ENCODE measurements around the gene MYL6. TPM values are rescaled to one million over a fixed set of nuclear protein-coding genes. Genes with fewer than 3 reads are reported as not detected.
A peak's percentile ranks its signal among the peaks of the same experiment; 100 is the strongest.

Gene MYL6
- total and polyA plus RNA-seq, 2 donors (not counting 3 experiments of a cell fraction or from before 2014, with no cell fraction given): 2,543 to 8,470 TPM

GRCh38 chr12:56157201-56158028, 744 bp upstream of the MYL6 start:
- dilution Hi-C loops (cut with MboI; ENCODE audit: extremely low pct_ligation_motif_present, low sequenced_read_pairs): no loop called here
- no peak for FAIRE-seq
- H2AFZ ChIP-seq (ENCODE audit: low read depth, low read length): peak overlapping the region; percentile 18
- peaks cover 18 to 26% of the 10 kb centered on the region in 2 experiments for H3K36me3 ChIP-seq (ENCODE audit: control insufficient read depth in 2 of 2, extremely low read depth in 1 of 2, insufficient read depth in 2 of 2, low read length in 2 of 2)
- peak overlapping the region in 2 of 3 experiments; percentile 17 to 78 for H3K4me3 ChIP-seq (replicated peaks in 1 of 3; ENCODE audit: insufficient read depth in 1 of 3, low read depth in 1 of 3, low read length in 3 of 3)
- H3K4me2 ChIP-seq (ENCODE audit: insufficient read depth, low read length): peak overlapping the region; percentile 54
- intact Hi-C loops (cut with micrococcal nuclease): loop anchor here (1.0 kb wide), 2 partner anchors 13 to 32 kb away; partner anchors contain the start of gene SMARCC2
- H3K79me2 ChIP-seq (ENCODE audit: control insufficient read depth, insufficient read depth, low read length): peaks cover 37% of the 10 kb centered on the region
- peak overlapping the region; percentile 37 for H3K27ac ChIP-seq (ENCODE audit: insufficient read depth, low read depth, low read length)
- H3K9ac ChIP-seq (replicated peaks; ENCODE audit: extremely low read depth, insufficient read depth, low read length): peak overlapping the region; percentile 44
- POLR2A ChIA-PET: interaction anchor here (0.6 to 2.2 kb wide), 5 partner anchors 14 to 160 kb away, joined by 3 to 38 read pairs (median 8); partner anchors contain the start of genes ESYT1, SUOX and ZC3H10
- no TSS peak for BruUV-seq (replicated peaks)
- no peaks in the 10 kb centered on the region for H3K27me3 ChIP-seq (ENCODE audit: control insufficient read depth in 2 of 2, insufficient read depth in 2 of 2, low read length in 2 of 2)
- peak; percentile 90 for DNase-seq (ENCODE audit: low read depth, low spot score)
- H3K9me1 ChIP-seq (replicated peaks; ENCODE audit: control insufficient read depth, extremely low read depth, insufficient read depth, low read length): no peaks in the 10 kb centered on the region
- no peak for TF ChIP-seq MAX (IDR thresholded peaks at IDR 0.05; ENCODE audit: insufficient read depth, insufficient read length)
- TF ChIP-seq JUN (IDR thresholded peaks at IDR 0.05; ENCODE audit: borderline replicate concordance, insufficient read depth, insufficient read length, low read depth): no peak
- TF ChIP-seq GATA2 (IDR thresholded peaks at IDR 0.05; ENCODE audit: insufficient read depth, insufficient read length, low read depth, low read length): no peak
- peak; percentile 57 for TF ChIP-seq POLR2AphosphoS5 (IDR thresholded peaks at IDR 0.05; ENCODE audit: insufficient read depth, low read depth, low read length)
- no peak for TF ChIP-seq EZH2 (IDR thresholded peaks at IDR 0.05; ENCODE audit: borderline replicate concordance, low read depth, low read length, severe bottlenecking)
- peak; percentile 71 for TF ChIP-seq POLR2A (IDR thresholded peaks at IDR 0.05; ENCODE audit: low read depth, low read length)
- peak; percentile 64 to 74 for TF ChIP-seq CTCF (IDR thresholded peaks at IDR 0.05; ENCODE audit: extremely low read depth in 1 of 2, insufficient read depth in 1 of 2, low read depth in 1 of 2, low read length in 2 of 2)
- no peak for TF ChIP-seq MYC (IDR thresholded peaks at IDR 0.05; ENCODE audit: low read depth, low read length)
- no peak for TF ChIP-seq FOS (IDR thresholded peaks at IDR 0.05; ENCODE audit: borderline replicate concordance, insufficient read depth, low read length)
- CTCF ChIA-PET: interaction anchor here (1.0 to 2.1 kb wide), 3 partner anchors 13 to 32 kb away, joined by 3 to 14 read pairs (median 4); partner anchors contain the start of genes ESYT1 and SMARCC2
- H4K20me1 ChIP-seq (replicated peaks; ENCODE audit: control insufficient read depth, extremely low read depth, insufficient read depth, low read length): no peaks in the 10 kb centered on the region
- no peaks in the 10 kb centered on the region for H3K9me3 ChIP-seq (replicated peaks; ENCODE audit: control insufficient read depth, insufficient read depth, low read length)
- H3K4me1 ChIP-seq (ENCODE audit: control insufficient read depth, extremely low read depth, insufficient read depth, low read length): peaks cover 32% of the 10 kb centered on the region
